PFSK-1 (cell line): ENCODE data around the gene BIRC5.

Experiments used
- FOXP2 ChIP-seq: optimal IDR thresholded peaks from 2 replicates; pipeline ENCODE3; 2011; ENCODE audit warnings: borderline replicate concordance, control low read depth, inconsistent platforms; ENCODE audit not compliant: insufficient read depth; ENCODE audit errors: extremely low read length, extremely low read depth
- POLR2AphosphoS5 ChIP-seq: IDR thresholded peaks from 2 replicates; pipeline ENCODE4 v1.6.1; 2012; ENCODE audit warnings: low read depth, mild to moderate bottlenecking, control low read depth, low read length, moderate library complexity
- SIN3A ChIP-seq: IDR thresholded peaks from 2 replicates; pipeline ENCODE4 v1.6.1; 2012; ENCODE audit warnings: mild to moderate bottlenecking, low read length, moderate library complexity, borderline replicate concordance; ENCODE audit not compliant: insufficient read depth
- TAF1 ChIP-seq: IDR thresholded peaks from 2 replicates; pipeline ENCODE4 v1.6.1; 2012; ENCODE audit warnings: low read length, control low read depth, borderline replicate concordance; ENCODE audit not compliant: insufficient read depth
- TF ChIP-seq, protein P1 (sequence below), 2 experiments: IDR thresholded peaks; 2 replicates each; pipeline versions ENCODE4 v1.6.1 to v1.8.0; 2011 to 2012; ENCODE audit warnings: low read depth in 2 of 2, low read length in 2 of 2, control low read depth in 1 of 2, inconsistent platforms in 1 of 2, mild to moderate bottlenecking in 1 of 2, moderate library complexity in 1 of 2; ENCODE audit not compliant: insufficient read depth in 1 of 2

DNA sequence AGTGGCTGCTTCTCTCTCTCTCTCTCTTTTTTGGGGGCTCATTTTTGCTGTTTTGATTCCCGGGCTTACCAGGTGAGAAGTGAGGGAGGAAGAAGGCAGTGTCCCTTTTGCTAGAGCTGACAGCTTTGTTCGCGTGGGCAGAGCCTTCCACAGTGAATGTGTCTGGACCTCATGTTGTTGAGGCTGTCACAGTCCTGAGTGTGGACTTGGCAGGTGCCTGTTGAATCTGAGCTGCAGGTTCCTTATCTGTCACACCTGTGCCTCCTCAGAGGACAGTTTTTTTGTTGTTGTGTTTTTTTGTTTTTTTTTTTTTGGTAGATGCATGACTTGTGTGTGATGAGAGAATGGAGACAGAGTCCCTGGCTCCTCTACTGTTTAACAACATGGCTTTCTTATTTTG lies 9.7 kb downstream of the BIRC5 start:
- TF ChIP-seq TAF1 (no peak), SIN3A (no peak), POLR2AphosphoS5 (no peak), FOXP2 (no peak)
- TF ChIP-seq, protein P1, sequence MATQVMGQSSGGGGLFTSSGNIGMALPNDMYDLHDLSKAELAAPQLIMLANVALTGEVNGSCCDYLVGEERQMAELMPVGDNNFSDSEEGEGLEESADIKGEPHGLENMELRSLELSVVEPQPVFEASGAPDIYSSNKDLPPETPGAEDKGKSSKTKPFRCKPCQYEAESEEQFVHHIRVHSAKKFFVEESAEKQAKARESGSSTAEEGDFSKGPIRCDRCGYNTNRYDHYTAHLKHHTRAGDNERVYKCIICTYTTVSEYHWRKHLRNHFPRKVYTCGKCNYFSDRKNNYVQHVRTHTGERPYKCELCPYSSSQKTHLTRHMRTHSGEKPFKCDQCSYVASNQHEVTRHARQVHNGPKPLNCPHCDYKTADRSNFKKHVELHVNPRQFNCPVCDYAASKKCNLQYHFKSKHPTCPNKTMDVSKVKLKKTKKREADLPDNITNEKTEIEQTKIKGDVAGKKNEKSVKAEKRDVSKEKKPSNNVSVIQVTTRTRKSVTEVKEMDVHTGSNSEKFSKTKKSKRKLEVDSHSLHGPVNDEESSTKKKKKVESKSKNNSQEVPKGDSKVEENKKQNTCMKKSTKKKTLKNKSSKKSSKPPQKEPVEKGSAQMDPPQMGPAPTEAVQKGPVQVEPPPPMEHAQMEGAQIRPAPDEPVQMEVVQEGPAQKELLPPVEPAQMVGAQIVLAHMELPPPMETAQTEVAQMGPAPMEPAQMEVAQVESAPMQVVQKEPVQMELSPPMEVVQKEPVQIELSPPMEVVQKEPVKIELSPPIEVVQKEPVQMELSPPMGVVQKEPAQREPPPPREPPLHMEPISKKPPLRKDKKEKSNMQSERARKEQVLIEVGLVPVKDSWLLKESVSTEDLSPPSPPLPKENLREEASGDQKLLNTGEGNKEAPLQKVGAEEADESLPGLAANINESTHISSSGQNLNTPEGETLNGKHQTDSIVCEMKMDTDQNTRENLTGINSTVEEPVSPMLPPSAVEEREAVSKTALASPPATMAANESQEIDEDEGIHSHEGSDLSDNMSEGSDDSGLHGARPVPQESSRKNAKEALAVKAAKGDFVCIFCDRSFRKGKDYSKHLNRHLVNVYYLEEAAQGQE (IDR thresholded peaks at IDR 0.05; ENCODE audit: insufficient read depth in 1 of 2, low read depth in 2 of 2, low read length in 2 of 2): no peak
